ENCODE data around the gene FUT7.

The FUT7 gene, protein sequence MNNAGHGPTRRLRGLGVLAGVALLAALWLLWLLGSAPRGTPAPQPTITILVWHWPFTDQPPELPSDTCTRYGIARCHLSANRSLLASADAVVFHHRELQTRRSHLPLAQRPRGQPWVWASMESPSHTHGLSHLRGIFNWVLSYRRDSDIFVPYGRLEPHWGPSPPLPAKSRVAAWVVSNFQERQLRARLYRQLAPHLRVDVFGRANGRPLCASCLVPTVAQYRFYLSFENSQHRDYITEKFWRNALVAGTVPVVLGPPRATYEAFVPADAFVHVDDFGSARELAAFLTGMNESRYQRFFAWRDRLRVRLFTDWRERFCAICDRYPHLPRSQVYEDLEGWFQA

DNA sequence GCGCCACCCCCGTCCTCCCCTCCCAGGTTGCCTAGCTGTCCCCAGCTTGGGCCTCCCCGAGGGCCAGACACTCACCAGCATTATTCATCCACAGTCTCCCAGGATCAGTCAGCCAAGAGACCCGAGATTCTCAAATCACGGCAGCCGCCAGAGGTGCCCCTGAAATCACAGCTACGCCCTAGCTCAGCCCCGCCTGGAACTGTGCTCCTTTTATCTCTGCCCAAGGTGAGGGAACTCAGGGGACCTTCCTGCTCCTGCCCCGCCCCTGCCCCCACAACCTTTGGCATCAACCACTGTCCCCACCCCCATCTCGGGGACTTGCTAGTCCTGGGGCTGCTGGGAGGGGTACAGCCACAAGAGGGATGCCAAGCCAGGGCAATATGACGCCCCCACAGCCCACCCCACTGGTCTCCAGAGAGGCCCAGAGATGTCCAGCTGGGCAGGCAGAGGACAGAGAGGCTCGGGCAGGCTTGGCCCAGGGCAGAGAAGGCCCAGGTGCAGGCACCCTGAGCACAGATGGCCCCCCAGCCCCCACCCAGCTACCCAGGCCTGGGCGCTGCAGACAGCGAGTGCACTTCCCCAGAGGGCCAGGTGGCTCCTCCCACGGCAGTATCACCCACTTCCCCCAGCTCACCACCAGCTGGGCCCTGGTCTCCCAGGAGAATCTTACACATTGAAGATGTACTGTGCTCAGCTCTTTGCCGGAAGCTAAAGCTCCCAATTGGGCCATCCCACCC lies at the start of gene FUT7:
Gene FUT7 (minus strand): TSS at position 185 of the 737 bp plus-strand sequence. CDS start 97 bp downstream, at position 88.
- no peak for DNase-seq (ENCODE audit: low read depth)

DNA sequence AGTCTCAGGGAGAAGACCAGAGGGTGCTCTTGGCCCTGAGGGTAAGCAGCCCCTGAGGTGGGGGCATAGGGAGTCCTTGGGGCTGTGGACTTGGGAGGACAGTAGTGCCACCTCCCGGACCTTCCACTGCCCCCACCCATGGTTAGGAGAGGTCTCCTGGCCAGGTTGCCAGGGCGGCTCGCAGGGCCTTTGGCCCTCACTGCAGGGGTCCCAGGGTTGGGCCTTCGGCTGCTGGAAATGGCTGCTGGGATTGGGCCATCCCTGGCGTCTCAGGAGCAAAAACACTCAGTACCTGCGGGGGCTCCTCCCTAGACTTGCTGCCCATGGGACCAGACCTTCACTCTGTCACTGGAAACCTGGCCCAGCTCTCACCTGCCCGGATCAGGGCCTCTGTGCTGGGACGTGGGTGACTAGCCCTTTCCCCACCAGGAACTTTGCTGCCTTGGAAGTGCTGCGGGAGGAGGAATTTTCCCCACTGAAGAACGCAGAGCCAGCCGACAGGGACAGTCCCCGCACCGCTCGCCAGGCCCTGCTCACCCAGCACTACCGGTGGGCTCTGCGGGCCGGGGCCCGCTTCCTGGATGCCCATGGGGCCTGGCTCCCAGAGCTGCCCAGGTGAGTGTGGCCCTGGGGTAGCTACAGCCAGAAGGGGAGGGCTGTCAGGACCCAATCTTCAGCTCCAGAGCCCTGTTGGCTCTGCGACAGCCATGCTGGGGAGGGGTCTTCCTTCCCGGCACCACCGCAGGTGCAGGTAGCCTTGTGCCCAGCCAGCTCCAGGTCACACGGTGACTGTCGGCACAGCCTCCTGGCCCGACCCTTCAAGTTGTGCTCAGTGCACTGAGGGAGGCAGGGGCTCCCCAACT lies 48.6 kb upstream of the FUT7 start:
- DNase-seq (ENCODE audit: low read depth) = no peak

DNA sequence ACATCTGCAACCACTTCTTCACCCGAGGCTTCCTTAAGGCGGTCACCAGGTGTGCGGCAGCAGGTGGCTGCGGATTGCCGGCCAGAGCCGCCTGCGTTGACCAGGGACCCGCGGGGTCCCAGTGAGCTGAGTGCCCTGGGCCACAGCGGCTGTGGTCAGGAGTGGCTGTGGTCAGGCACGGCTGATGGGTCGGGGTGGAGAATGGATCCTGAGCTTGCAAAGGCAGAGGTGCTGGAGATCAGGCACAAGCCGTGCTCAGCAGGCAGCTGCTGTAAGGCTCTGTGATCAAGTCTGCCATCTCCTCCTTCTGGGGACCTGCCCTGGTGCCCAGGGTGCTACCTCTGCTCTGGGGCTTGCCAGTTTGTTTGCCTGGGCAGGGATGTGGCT lies 47.5 kb upstream of the FUT7 start:
- no peak for DNase-seq (ENCODE audit: low read depth)

DNA sequence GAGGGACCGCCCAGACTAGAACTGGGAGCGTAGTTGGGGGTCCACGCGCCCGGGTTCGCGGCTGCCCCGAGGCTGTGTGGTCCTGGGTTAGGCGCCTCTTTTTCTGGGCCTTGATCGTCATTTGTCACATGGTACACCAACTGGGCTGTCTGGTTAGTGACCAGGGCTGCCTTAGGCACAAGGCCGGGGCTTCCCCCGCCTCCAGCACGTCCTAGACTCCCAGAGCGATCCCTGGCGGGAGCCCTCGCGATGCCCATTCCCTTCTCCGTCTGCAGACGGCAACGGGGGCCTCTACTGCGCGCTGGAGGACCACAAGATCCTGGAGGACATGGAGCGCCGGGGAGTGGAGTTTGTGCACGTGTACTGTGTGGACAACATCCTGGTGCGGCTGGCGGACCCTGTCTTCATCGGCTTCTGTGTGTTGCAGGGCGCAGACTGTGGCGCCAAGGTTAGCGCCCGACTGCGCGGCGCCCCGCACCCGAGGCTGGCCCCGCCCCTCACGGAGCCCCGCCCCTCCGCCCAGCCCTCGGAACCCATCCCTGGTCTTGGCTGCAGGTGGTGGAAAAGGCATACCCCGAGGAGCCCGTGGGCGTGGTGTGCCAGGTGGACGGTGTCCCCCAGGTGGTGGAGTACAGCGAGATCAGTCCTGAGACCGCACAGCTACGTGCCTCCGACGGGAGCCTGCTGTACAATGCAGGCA lies 47.0 kb upstream of the FUT7 start:
- no peak for DNase-seq (ENCODE audit: low read depth)

DNA sequence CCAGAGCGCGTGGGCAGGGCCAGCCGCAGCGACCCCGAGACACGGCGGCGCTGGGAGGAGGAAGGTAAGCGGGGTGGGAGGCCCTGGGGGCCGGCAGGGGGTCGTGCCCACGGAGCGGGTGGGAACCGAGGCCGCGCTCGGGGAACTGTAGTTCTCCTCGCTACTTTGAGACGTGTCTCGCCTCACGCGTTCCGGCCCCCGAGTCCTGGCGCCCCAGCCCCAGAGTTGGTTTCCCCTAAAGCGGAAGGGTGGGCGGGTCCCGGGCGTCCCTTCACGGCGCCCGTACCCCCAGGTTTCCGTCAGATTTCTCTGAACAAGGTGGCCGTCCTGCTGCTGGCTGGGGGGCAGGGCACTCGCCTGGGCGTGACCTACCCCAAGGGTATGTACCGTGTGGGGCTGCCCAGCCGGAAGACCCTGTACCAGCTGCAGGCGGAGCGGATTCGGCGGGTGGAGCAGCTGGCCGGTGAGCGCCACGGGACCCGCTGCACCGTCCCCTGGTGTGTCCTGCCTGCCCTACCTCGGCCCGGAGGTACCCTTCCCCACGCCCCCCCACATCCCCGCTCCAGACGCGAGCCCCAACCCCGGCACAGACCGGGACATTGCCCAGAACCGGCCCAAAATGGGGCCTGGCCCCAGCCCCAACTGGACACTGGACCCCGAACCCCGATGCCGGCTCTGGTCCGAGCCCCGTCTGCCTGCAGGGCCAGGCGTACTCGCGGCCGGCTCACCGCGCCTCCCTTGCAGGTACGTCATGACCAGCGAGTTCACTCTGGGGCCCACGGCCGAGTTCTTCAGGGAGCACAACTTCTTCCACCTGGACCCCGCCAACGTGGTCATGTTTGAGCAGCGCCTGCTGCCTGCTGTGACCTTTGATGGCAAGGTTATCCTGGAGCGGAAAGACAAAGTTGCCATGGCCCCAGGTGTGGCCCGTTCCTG lies 46.1 kb upstream of the FUT7 start:
- no peak for DNase-seq (ENCODE audit: low read depth)

DNA sequence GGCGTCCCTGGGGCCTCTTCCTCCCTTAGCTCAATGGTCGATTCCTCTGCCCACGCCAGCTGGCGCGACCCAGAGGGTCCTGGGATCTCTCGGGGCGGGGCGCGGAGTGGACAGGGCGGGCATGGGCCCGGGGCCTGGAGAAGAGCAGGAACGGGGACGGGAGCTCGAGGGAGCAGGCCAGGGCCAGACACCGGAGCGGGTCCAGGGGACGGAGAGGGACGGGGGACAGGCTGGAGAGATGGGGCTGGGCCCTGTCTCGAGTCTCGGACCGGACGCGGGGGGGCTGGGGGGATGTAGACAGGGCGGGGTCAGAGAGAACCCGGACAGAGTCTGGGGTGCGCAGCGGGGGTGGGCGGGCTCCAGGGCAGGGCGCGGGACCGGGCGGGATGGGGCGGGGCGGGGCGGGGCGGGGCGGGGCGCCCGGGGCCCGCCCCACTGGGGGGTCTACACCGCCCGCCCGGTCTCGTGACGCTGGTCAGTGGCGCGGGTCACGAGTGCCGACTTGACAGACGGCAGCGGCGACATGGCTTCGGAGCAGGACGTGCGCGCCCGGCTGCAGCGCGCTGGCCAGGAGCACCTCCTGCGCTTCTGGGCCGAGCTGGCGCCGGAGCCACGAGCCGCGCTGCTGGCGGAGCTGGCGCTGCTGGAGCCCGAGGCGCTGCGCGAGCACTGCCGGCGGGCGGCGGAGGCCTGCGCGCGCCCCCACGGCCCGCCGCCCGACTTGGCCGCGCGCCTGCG lies 45.3 kb upstream of the FUT7 start, which contains the start of gene UAP1L1:
Gene UAP1L1 (plus strand): TSS at position 508 of the 738 bp plus-strand sequence. CDS start 16 bp downstream, at position 524.
- no peak for DNase-seq (ENCODE audit: low read depth)

DNA sequence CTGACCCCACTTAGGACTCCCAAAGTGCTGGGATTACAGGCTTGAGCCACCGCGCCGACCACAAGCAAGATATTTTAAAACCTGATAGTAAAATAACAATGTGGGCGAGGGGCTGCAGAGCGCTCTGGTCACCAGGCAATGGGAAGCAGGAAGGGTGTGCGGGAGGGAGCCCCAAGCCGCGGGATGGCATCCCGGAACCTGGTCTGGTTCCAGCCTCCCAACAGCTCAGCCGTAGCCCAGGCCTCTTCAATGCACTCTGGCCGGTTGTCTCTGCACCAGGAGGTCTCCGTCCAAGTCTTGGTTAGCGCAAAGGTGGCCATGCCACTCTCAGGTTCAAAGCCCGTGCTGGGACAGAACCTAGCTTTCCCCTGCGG lies 44.7 kb upstream of the FUT7 start:
- DNase-seq (ENCODE audit: low read depth) = no peak

DNA sequence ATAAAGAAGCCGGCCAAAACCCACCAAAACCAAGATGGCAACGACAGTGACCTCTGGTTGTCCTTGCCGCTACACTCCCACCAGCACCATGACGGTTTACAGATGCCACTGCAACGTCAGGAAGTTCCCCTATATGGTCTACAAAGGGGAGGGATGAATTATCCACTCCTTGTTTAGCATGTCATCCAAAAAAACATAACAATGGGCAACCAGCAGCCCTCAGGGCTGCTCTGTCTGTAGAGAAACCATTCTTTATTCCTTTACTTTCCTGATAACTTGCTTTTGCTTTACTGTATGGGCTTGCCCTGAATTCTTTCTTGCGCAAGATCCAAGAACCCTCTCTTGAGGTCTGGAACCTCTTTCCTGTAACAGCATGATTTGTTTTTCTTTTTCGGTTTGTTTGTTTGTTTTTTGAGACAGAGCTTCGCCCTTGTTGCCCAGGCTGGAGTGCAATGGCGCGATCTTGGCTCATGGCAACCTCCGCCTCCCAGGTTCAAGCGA lies 43.4 kb upstream of the FUT7 start:
- no peak for DNase-seq (ENCODE audit: low read depth)

DNA sequence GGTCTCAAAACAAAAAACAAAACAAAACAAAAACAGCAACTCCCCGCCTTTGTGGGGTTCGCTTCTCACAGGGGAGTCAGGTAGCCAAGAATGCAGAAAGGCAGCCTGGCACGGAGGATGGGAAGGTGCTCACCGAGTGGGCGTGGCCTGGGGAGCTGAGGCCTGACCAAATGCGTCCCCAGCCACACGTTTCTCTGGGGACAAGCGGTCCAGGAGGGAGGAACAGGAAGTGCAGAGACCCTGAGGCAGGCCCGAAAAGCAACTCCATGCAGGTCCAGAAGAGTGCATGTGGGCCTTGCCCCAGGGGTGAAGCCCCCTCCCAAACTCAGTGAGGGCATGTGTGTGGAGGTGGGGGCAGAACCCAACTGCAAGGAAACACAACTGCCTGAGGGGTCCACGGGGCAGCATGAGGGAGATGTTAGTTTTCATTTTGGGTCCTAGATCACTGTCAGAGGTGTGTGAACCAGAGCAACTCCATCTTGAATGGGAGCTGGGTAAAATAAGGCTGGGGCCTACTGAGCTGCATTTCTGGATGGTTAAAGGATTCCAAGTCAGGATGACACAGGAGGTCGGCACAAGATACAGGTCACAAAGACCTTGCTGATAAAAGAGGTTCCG lies 42.9 kb upstream of the FUT7 start:
- no peak for DNase-seq (ENCODE audit: low read depth)

DNA sequence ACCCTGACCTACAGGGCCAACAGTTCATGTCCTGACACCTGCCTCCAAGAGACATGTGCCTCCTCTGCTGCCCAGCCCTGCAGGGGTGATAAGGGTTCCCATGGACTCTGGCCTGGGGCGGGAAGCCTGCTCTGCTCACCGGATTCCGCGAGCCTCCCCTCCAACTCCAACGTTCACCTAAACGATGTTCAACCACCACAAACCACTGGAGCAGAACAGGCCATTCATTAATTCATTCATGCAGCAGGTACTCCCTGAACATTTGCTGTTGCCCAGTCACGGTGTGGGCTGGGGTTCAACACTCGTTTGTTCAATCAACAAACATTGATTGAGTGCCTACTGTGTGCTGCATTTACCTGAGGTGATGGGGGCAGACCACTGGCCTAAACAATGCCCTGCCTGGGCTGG lies 42.1 kb upstream of the FUT7 start:
- DNase-seq (ENCODE audit: low read depth) = no peak

DNA sequence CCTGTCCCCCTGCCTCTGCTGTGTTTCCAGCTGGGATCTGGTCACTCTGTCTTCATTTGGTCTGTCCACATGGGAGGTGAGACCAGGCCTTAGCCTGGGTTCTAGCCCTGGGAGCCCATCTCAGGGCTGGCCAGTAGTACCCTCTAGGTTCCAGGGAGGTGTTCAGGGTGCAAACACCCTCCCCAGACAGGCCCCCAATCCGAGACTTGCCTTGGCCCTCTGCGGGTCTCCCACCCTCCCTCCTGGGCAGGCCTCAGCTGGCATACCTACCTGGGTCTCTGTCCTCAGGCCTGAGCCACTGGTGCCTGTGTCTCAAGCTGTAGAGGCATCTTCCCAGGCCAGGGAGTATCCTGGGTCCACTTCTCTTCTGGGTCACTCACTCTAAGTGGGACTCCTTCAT lies 39.4 kb upstream of the FUT7 start:
- DNase-seq (ENCODE audit: low read depth) = no peak

DNA sequence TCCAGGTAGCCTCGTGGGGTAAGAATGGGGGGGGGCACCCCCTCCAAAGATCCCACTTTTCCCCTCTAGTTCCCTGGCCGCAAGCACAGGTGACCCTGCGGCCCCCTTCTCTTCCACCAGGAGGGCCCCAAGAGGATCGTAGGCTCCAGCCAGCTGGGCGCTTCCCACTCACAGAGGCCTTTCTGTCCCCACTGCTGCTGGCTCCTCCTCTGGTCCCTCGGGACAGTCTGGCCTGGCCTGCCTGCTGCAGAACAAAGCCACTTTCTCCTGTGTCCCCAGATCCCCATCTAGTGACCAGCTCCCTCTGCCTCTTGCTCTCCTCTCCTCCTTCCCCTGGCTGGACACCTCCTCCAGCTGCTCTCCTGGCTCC lies 39.0 kb upstream of the FUT7 start:
- no peak for DNase-seq (ENCODE audit: low read depth)

DNA sequence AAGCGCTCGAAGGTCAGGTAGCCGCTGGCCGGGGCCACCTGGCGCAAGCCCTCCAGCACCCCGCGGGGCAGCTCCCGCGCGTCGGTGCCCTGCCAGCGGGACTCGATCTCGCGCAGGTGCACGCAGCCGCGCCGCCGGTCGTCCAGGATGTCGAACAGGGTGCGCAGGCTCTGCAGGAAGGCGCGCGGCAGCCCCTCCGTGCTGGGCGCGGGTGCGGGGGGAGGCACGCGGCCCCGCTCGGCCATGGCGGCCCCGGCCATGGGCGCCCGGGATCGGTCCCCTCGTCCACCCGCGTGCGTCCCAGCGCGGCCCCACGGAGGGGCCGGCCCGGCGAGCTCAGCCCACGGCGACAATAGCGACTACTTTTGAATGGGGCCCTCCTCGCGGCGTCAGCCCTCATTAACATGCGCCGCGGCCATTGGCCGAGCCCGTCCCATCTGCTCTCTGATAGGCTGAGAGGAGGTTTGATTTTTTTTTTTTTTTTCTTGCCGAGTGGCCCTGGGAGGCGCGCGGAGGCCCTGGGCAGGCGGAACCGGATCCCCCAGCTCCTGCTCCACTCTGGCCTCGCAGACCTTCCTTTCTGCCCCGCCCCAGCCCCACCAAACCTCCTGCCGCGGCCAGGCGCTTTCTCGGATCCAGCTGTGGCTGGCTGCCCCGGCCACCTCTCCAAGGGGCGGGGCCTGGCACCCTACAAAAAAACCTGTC lies 38.5 kb upstream of the FUT7 start, which contains the start of gene SAPCD2:
Gene SAPCD2 (minus strand): TSS at position 357 of the 705 bp plus-strand sequence. CDS start 97 bp downstream, at position 260.
- DNase-seq (ENCODE audit: low read depth) = peak; percentile 55

DNA sequence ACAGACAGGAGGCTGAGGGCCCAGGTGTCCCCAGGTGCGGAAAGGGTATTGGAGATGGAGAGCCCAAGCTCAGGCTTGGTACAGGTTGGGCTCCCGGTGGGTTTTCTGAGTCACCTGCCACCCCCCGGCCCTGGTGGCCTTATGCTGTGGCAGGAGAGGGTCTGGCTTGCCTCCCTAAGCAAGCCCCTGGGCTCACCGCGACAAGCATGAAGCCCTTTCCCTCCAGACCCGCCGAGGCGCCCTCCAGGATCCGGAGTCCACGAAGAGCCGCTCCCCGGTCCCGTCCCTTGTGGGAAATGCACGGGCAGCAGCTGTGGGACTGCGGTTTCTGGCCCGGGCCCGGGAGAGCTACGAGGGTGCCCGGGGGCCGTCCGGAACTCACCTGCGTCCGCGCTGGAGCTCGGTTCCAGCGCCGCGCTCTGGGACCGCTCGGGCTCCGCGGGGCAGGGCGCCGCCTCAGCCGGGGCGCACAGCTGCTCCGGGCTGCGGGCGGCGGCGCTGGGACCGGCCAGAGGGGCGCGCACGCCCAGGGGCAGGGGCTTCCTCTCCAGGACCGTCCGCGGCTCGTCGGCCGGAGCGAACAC lies 37.7 kb upstream of the FUT7 start:
- DNase-seq (ENCODE audit: low read depth) = no peak

DNA sequence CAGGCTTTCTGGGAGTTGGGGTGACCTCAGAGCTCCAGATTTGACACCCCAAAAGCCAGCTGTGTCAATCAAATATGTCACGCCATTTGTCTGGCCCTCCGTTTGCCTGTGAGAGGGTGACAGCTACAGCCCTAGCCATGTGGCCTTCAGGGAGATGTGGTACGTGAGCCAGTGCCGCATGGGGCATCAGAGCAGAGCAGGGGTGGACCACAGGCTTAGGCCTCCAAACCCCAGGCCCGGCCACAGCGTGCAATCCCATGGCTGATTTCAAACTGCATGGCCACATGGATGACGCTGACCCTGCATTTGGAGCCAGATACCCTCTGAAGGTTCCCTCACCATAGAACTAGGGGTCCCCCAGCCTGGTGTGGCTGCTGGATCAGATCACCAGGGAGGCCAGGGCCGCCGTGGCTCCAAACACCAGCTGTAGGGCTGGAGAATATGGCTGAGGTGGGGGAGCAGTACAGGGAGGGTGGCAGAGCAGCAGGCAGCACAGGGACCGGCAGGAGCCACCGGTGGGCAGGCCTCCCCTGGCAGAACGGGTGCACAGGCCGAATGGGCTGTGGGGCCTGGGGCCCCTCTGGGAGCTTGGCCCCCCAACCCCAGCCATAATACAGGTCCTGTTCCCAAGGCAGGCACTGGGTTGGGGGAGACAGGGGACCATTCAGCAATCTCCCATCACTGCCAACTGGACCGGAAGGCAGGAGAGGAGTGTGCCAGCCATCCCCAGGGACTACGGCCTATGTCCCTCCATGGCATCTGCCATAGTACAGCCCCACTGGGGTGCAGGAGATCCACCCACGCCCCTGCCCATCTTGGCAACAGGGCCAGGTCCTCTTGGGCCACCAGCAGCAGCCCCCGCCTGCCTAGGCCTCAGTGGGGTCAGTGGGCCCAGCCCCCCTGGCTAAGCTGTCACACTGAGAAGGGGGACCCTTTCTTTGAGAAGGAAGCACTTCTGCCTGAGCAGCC lies 36.9 kb upstream of the FUT7 start:
- DNase-seq (ENCODE audit: low read depth) = no peak

DNA sequence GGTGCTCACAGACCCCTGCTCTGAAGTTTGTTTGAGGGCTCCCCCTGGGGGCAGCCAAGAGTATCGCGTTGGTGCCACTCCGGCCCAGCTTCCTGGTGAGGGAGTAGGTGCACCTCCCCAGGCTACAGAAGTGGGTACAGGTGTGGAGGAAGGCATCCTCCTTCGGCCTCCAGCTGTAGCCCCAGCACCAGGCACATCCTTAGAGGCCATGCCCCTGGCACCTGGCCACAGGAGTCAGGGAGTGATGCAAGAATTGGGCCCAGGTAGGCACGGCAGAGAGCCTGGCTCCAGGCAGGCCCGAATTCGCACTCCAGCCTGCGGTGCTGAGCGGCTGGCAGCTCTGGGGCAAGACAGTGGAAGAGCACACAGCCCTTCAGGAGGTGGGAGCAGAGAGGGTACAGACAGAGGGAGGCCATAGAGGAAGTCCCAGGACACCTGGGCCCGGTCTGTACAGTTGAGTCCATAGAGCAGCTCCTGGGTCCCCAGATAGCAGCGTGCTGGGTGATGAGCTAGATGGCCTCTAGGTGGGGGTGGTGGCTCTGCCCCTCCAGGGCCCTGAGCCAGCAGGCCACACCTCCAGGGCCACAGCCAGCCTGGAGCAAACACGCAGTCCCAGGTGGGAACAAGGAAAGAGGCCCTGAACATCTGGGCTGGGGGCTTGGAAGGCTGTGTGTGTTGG lies 36.1 kb upstream of the FUT7 start:
- DNase-seq (ENCODE audit: low read depth) = peak; percentile 71
